CD8-positive, alpha-beta memory T cell (primary cell): ENCODE measurements around the gene PTPRM. TPM values are rescaled to one million over a fixed set of nuclear protein-coding genes. Genes with fewer than 3 reads are reported as not detected.

ENCODE experiments used
- CTCF ChIA-PET: fragments of 350-600 bp; sonication (Branson Sonifier 250); formaldehyde crosslinking; loops from one replicate; lab custom pipeline; 2021; ENCODE audit warnings: antibody characterized with exemption; lab: Charles Lee
- POLR2A ChIA-PET: fragments of 350-600 bp; sonication (Branson Sonifier 250); formaldehyde crosslinking; loops from one replicate; lab custom pipeline; 2021; ENCODE audit warnings: antibody characterized with exemption; lab: Charles Lee
- DNase-seq, 5 donors: peaks; one replicate each; pipeline versions ENCODE4 v3.0.0 to v3.0.0-alpha.2; 2020 to 2022; ENCODE audit warnings: mixed read lengths in 1 of 5
- H3K27ac ChIP-seq: one replicate; pipeline ENCODE4 v1.7.0; 2013; ENCODE audit warnings: low read depth, mild to moderate bottlenecking, low read length, moderate library complexity
- H3K27me3 ChIP-seq: 2 replicates; pipeline ENCODE4 v1.7.0; 2013; ENCODE audit warnings: low read length, mild to moderate bottlenecking; ENCODE audit not compliant: insufficient read depth, poor library complexity, severe bottlenecking
- H3K36me3 ChIP-seq: 2 replicates; pipeline ENCODE4 v1.7.0; 2013; ENCODE audit warnings: mild to moderate bottlenecking, low read length, moderate library complexity; ENCODE audit not compliant: insufficient read depth
- H3K4me1 ChIP-seq: 2 replicates; pipeline ENCODE4 v1.7.0; 2013; ENCODE audit warnings: mild to moderate bottlenecking, low read length, moderate library complexity; ENCODE audit not compliant: insufficient read depth
- H3K4me3 ChIP-seq: 2 replicates; pipeline ENCODE4 v1.7.0; 2013; ENCODE audit warnings: mild to moderate bottlenecking, low read length
- H3K9me3 ChIP-seq: 2 replicates; pipeline ENCODE4 v1.7.0; 2013; ENCODE audit warnings: mild to moderate bottlenecking, low read length
- H3K27ac Mint-ChIP-seq, 8 donors: one replicate each; pipeline ENCODE4 v1.8.0; 2020 to 2021; ENCODE audit warnings: mixed read lengths in 8 of 8, mild to moderate bottlenecking in 6 of 8, inconsistent platforms in 3 of 8, moderate library complexity in 3 of 8
- H3K27me3 Mint-ChIP-seq, 2 donors: one replicate each; pipeline ENCODE4 v1.8.0; 2020 to 2021; ENCODE audit warnings: mixed read lengths in 2 of 2, mild to moderate bottlenecking in 1 of 2, moderate library complexity in 1 of 2
- H3K36me3 Mint-ChIP-seq, 3 donors: one replicate each; pipeline ENCODE4 v1.8.0; 2020 to 2021; ENCODE audit warnings: mixed read lengths in 3 of 3, inconsistent platforms in 1 of 3, mild to moderate bottlenecking in 1 of 3
- H3K4me1 Mint-ChIP-seq, 3 donors: one replicate each; pipeline ENCODE4 v1.8.0; 2020 to 2021; ENCODE audit warnings: mixed read lengths in 3 of 3, inconsistent platforms in 1 of 3, mild to moderate bottlenecking in 1 of 3
- H3K4me3 Mint-ChIP-seq, 7 donors: one replicate each; pipeline ENCODE4 v1.8.0; 2020 to 2021; ENCODE audit warnings: mixed read lengths in 7 of 7, mild to moderate bottlenecking in 6 of 7, moderate library complexity in 4 of 7, inconsistent platforms in 2 of 7
- H3K9me3 Mint-ChIP-seq, 5 donors: one replicate each; pipeline ENCODE4 v1.8.0; 2020 to 2022; ENCODE audit warnings: mixed read lengths in 5 of 5, mild to moderate bottlenecking in 3 of 5, moderate library complexity in 2 of 5, inconsistent platforms in 1 of 5
- polyA plus RNA-seq: library from polyadenylated mRNA; unstranded; fragments of 300-500 nt; fragmentation: Illumina TruSeq; gene quantifications from one replicate; pipeline ENCODE4 v1.2.3, GENCODE V29; 2021
- total RNA-seq, 2 experiments: library from RNA; stranded (reverse); gene quantifications; one replicate each; pipeline ENCODE4 v1.2.3, GENCODE V29; 2021

Gene PTPRM
- total and polyA plus RNA-seq, 3 experiments from 2014 or later, result 3.9 to 7.4 (median 5.3) TPM

DNA sequence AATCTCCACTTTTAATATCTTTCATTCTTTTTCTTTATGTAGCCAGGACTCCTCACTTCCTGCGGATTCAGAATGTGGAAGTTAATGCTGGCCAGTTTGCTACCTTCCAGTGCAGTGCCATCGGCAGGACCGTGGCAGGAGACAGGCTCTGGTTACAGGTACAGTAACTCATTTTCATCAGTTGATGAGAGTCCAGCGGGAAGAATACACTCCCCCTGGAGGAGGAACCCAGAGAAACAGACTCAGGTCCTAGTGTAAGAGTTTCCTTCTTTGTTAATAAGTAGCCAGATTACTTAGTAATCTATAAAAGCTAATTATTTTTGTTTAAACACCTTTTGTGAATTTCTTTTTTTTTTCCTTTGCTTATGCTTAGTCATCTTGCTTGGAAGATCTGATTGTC lies 359.4 kb downstream of the PTPRM start:
- no peaks in the 10 kb centered on the region for H3K27me3 ChIP-seq
- Mint-ChIP-seq H3K27ac (peak overlapping the region in 1 of 8 donors; percentile 8), H3K27me3 (no peaks in the 10 kb centered on the region), H3K36me3 (no peaks in the 10 kb centered on the region), H3K9me3 (peaks cover 2 to 8% (median 6%) of the 10 kb centered on the region in 5 donors), H3K4me3 (no peak overlapping the region), H3K4me1 (no peaks in the 10 kb centered on the region)
- H3K36me3 ChIP-seq, result no peaks in the 10 kb centered on the region
- no peak overlapping the region for H3K27ac ChIP-seq
- no peak for DNase-seq
- no peaks in the 10 kb centered on the region for H3K4me1 ChIP-seq
- ChIA-PET POLR2A (no interaction called here), CTCF (no interaction called here)
- no peak overlapping the region for H3K4me3 ChIP-seq
- no peaks in the 10 kb centered on the region for H3K9me3 ChIP-seq

DNA sequence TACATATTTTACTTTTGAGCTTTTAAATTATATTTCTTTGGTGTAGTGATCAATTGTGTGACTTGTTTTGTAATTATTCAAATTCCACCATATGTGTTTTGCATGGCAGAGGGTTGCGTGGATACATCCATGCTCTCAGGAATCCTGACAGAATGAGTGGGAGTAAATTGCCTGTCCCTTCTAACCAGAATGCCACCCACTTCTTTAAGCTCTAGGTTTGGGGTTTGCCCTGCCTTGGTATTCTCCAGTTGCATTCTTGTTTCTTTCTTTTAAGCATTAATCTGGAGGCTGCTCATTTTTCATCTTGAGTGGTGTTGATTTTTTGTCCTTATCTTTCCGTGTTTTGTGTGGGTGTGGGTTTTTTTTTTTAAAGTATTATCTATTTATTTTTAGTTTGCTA lies 360.0 kb downstream of the PTPRM start:
- Histone ChIP-seq H3K9me3 (no peaks in the 10 kb centered on the region), H3K27me3 (no peaks in the 10 kb centered on the region), H3K4me1 (no peaks in the 10 kb centered on the region), H3K36me3 (no peaks in the 10 kb centered on the region), H3K27ac (no peak overlapping the region), H3K4me3 (no peak overlapping the region)
- Mint-ChIP-seq H3K27me3 (no peaks in the 10 kb centered on the region), H3K9me3 (peaks cover 2 to 6% (median 2%) of the 10 kb centered on the region in 5 donors), H3K27ac (peak overlapping the region in 1 of 8 donors; percentile 8), H3K4me3 (peak overlapping the region in 1 of 7 donors; percentile 16), H3K4me1 (no peaks in the 10 kb centered on the region), H3K36me3 (no peaks in the 10 kb centered on the region)
- CTCF ChIA-PET, result no interaction called here
- no peak for DNase-seq
- POLR2A ChIA-PET, result no interaction called here

DNA sequence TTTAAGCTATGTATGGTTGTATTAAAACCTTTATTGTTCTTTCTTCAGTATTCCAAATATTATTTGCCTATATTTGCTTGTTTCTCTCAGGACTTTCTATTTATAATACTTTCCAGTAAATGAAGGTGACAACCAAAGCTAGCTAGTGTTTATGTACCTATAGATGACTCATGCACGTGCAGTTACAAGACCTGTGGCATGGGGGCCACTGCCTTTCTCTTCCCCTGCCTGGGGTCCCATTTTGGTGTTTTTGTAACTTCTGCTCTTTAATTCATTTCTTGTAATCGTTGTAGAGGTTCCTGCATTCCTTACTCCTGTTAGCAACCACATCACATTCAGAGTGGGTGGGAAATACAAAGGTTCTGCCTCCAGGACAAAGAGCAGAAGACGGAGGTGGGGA lies 364.6 kb downstream of the PTPRM start:
- CTCF ChIA-PET, result no interaction called here
- POLR2A ChIA-PET, result no interaction called here
- no peaks in the 10 kb centered on the region for H3K27me3 ChIP-seq
- no peak overlapping the region for H3K4me3 ChIP-seq
- H3K9me3 ChIP-seq, result no peaks in the 10 kb centered on the region
- H3K4me1 Mint-ChIP-seq, result no peaks in the 10 kb centered on the region
- no peak overlapping the region for H3K4me3 Mint-ChIP-seq
- DNase-seq, result no peak
- no peak overlapping the region for H3K27ac ChIP-seq
- no peaks in the 10 kb centered on the region for H3K27me3 Mint-ChIP-seq
- no peaks in the 10 kb centered on the region for H3K36me3 ChIP-seq
- H3K27ac Mint-ChIP-seq, result no peak overlapping the region
- H3K9me3 Mint-ChIP-seq, result peaks cover 0 to 4% (median 0%) of the 10 kb centered on the region in 5 donors
- no peaks in the 10 kb centered on the region for H3K36me3 Mint-ChIP-seq
- no peaks in the 10 kb centered on the region for H3K4me1 ChIP-seq

DNA sequence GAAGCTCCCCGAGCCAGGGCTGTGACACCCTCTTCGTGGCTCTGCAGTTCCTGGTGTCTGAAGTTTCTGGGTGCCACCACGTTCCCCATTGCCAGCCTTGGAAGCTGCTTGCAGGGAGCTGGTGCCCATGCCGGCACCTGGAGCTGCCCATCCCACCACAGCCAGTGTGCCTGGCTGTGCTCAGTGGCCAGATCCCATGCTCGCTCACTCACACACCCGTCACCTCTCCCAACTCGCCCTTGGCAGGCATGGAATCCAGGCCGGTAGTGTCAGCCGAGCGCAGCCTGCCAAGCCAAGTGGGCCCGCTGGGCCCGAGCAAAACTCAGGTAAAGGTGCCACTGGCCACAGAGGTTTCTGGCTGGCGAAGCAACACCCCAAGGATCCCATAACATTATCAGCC lies 370.2 kb downstream of the PTPRM start:
- H3K4me1 ChIP-seq, result no peaks in the 10 kb centered on the region
- ChIA-PET CTCF (no interaction called here), POLR2A (no interaction called here)
- no peak overlapping the region for H3K27ac ChIP-seq
- Mint-ChIP-seq H3K27me3 (no peaks in the 10 kb centered on the region), H3K4me1 (no peaks in the 10 kb centered on the region), H3K36me3 (no peaks in the 10 kb centered on the region), H3K9me3 (peaks cover 0 to 7% (median 2%) of the 10 kb centered on the region in 5 donors), H3K4me3 (no peak overlapping the region), H3K27ac (no peak overlapping the region)
- H3K9me3 ChIP-seq, result no peaks in the 10 kb centered on the region
- no peak for DNase-seq
- no peaks in the 10 kb centered on the region for H3K36me3 ChIP-seq
- H3K4me3 ChIP-seq, result no peak overlapping the region
- H3K27me3 ChIP-seq, result no peaks in the 10 kb centered on the region

DNA sequence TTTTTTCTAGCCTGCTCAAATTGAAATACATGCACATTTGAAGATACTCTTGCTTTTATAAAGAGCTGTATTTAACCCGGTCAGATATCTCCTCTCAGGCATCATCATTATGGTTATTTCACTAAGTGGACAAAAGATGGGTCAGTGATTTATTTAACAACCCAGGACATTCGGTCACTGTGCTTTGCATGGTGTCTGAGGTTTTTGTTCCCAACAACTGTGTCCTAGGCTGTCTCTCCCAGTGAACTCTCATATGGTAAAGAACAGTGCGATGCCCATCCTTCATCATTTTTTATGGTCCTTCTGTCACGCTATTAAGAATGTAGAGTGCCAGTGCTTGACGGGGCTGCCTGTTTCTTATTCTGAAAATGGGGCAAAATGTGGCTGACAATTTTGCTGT lies 372.4 kb downstream of the PTPRM start:
- Histone ChIP-seq H3K27me3 (no peaks in the 10 kb centered on the region), H3K27ac (no peak overlapping the region), H3K36me3 (no peaks in the 10 kb centered on the region), H3K4me3 (no peak overlapping the region), H3K4me1 (no peaks in the 10 kb centered on the region), H3K9me3 (no peaks in the 10 kb centered on the region)
- CTCF ChIA-PET, result no interaction called here
- Mint-ChIP-seq H3K27ac (no peak overlapping the region), H3K4me3 (no peak overlapping the region), H3K4me1 (peaks cover 0 to 5% (median 0%) of the 10 kb centered on the region in 3 donors), H3K36me3 (no peaks in the 10 kb centered on the region), H3K9me3 (peaks cover 0 to 13% (median 0%) of the 10 kb centered on the region in 5 donors), H3K27me3 (no peaks in the 10 kb centered on the region)
- DNase-seq, result no peak
- POLR2A ChIA-PET, result no interaction called here

DNA sequence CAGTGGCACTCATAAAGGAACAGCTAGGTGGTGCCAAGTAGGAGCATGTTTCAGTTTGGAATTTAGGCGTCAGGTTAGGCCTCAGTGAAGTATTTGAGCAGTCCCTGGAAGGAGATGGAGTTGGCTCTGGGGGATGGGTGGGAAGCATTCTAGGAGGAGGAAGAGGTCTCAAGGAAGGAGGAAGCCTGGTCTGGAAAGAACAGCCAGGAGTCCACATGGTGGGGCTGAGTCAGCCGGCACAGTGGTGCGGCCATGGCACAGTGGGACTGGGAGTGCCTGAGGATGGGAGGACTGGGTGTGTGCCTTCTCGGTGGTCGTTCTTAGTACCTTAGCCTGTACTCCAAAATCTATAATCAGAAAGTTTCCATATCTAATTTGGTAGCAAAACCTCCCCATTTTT lies 373.3 kb downstream of the PTPRM start:
- Histone ChIP-seq H3K27ac (no peak overlapping the region), H3K4me3 (no peak overlapping the region), H3K27me3 (no peaks in the 10 kb centered on the region), H3K9me3 (no peaks in the 10 kb centered on the region), H3K4me1 (no peaks in the 10 kb centered on the region), H3K36me3 (no peaks in the 10 kb centered on the region)
- Mint-ChIP-seq H3K9me3 (peaks cover 0 to 13% (median 0%) of the 10 kb centered on the region in 5 donors), H3K27me3 (no peaks in the 10 kb centered on the region), H3K4me1 (peaks cover 0 to 5% (median 0%) of the 10 kb centered on the region in 3 donors), H3K36me3 (no peaks in the 10 kb centered on the region), H3K4me3 (no peak overlapping the region), H3K27ac (peak overlapping the region in 1 of 8 donors; percentile 41)
- ChIA-PET CTCF (no interaction called here), POLR2A (no interaction called here)
- no peak for DNase-seq

DNA sequence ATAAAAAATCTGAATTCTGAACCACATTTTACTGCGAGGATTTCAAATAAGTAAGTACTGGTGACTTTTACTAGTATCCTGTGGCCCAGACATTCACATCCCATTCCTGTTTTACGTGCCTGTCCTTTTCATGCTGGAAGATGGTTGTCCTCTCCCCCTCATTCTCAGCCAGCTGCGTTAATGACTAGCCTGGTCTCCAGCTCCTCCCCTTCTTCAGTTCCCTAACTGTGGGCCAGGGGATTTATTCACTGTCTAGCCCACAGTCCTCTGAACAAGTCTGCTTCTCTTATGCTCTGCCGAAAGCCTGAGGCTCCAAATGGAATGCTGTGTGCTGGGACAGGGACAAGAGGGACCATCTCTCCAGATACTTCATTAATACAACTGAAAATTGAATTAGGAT lies 373.9 kb downstream of the PTPRM start:
- ChIA-PET CTCF (no interaction called here), POLR2A (no interaction called here)
- no peak for DNase-seq
- Mint-ChIP-seq H3K9me3 (peaks cover 0 to 13% (median 0%) of the 10 kb centered on the region in 5 donors), H3K4me3 (no peak overlapping the region), H3K27me3 (no peaks in the 10 kb centered on the region), H3K4me1 (peaks cover 0 to 5% (median 0%) of the 10 kb centered on the region in 3 donors), H3K27ac (no peak overlapping the region), H3K36me3 (no peaks in the 10 kb centered on the region)
- no peaks in the 10 kb centered on the region for H3K9me3 ChIP-seq
- no peaks in the 10 kb centered on the region for H3K36me3 ChIP-seq
- H3K27me3 ChIP-seq, result no peaks in the 10 kb centered on the region
- peaks cover 1% of the 10 kb centered on the region for H3K4me1 ChIP-seq
- no peak overlapping the region for H3K27ac ChIP-seq
- no peak overlapping the region for H3K4me3 ChIP-seq

DNA sequence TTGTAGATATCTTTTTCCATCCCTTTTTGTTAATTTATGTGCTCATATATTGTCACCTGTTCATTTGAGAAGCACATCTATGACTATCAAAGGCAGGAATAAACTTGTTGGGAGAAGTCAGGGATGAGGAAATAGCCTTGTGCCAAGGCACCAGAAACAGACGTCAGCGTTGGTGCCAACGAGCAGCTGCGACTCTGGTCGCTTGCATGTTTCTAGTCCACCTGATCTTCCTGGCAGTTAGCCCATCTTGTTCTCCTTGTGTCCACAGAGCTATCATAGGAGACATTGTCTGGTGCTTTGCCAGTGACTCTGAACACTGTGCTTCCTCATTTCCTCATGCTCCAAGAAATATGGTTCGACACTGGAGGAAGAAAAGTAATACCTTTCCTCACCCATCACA lies 374.4 kb downstream of the PTPRM start:
- ChIA-PET POLR2A (no interaction called here), CTCF (no interaction called here)
- H3K36me3 Mint-ChIP-seq, result no peaks in the 10 kb centered on the region
- H3K27ac ChIP-seq, result no peak overlapping the region
- H3K36me3 ChIP-seq, result no peaks in the 10 kb centered on the region
- H3K4me3 ChIP-seq, result no peak overlapping the region
- no peak overlapping the region for H3K4me3 Mint-ChIP-seq
- H3K4me1 ChIP-seq, result peaks cover 6% of the 10 kb centered on the region
- no peak for DNase-seq
- peaks cover 0 to 13% (median 0%) of the 10 kb centered on the region in 5 donors for H3K9me3 Mint-ChIP-seq
- H3K27ac Mint-ChIP-seq, result no peak overlapping the region
- no peaks in the 10 kb centered on the region for H3K27me3 Mint-ChIP-seq
- no peaks in the 10 kb centered on the region for H3K9me3 ChIP-seq
- H3K4me1 Mint-ChIP-seq, result peaks cover 1 to 8% (median 4%) of the 10 kb centered on the region in 3 donors
- H3K27me3 ChIP-seq, result no peaks in the 10 kb centered on the region
